ENCODE results near the gene E4F1. TPM values are rescaled to one million over a fixed set of nuclear protein-coding genes. Genes with fewer than 3 reads are reported as not detected.

Gene E4F1
- total and polyA plus RNA-seq, 2 donors (not counting 3 experiments of a cell fraction or from before 2014, with no cell fraction given), result 28.6 to 32.7 TPM

- peaks cover 6% of the 10 kb centered on the region for H3K4me1 ChIP-seq (ENCODE audit: control insufficient read depth, extremely low read depth, insufficient read depth, low read length)
- no peak overlapping the region for H3K4me3 ChIP-seq (replicated peaks in 1 of 3; ENCODE audit: insufficient read depth in 1 of 3, low read depth in 1 of 3, low read length in 3 of 3)
- H3K9ac ChIP-seq (replicated peaks; ENCODE audit: extremely low read depth, insufficient read depth, low read length), result no peak overlapping the region
- no peak for TF ChIP-seq FOS (IDR thresholded peaks at IDR 0.05; ENCODE audit: borderline replicate concordance, insufficient read depth, low read length)
- no peak for TF ChIP-seq JUN (IDR thresholded peaks at IDR 0.05; ENCODE audit: borderline replicate concordance, insufficient read depth, insufficient read length, low read depth)
- no peak for TF ChIP-seq GATA2 (IDR thresholded peaks at IDR 0.05; ENCODE audit: insufficient read depth, insufficient read length, low read depth, low read length)
- no peak for TF ChIP-seq EZH2 (IDR thresholded peaks at IDR 0.05; ENCODE audit: borderline replicate concordance, low read depth, low read length, severe bottlenecking)
- no peak for TF ChIP-seq MAX (IDR thresholded peaks at IDR 0.05; ENCODE audit: insufficient read depth, insufficient read length)
- TF ChIP-seq POLR2A (IDR thresholded peaks at IDR 0.05; ENCODE audit: low read depth, low read length), result no peak
- no peak for TF ChIP-seq MYC (IDR thresholded peaks at IDR 0.05; ENCODE audit: low read depth, low read length)
- no peak for TF ChIP-seq CTCF (IDR thresholded peaks at IDR 0.05; ENCODE audit: extremely low read depth in 1 of 2, insufficient read depth in 1 of 2, low read depth in 1 of 2, low read length in 2 of 2)
- no peak for TF ChIP-seq POLR2AphosphoS5 (IDR thresholded peaks at IDR 0.05; ENCODE audit: insufficient read depth, low read depth, low read length)
- dilution Hi-C loops (cut with MboI; ENCODE audit: extremely low pct_ligation_motif_present, low sequenced_read_pairs) (no loop called here), intact Hi-C loops (cut with micrococcal nuclease) (no loop called here)
- no peaks in the 10 kb centered on the region for H4K20me1 ChIP-seq (replicated peaks; ENCODE audit: control insufficient read depth, extremely low read depth, insufficient read depth, low read length)
- no peaks in the 10 kb centered on the region for H3K9me1 ChIP-seq (replicated peaks; ENCODE audit: control insufficient read depth, extremely low read depth, insufficient read depth, low read length)
- ChIA-PET POLR2A (no interaction called here), CTCF (no interaction called here)
- no peaks in the 10 kb centered on the region for H3K27me3 ChIP-seq (ENCODE audit: control insufficient read depth in 2 of 2, insufficient read depth in 2 of 2, low read length in 2 of 2)
- H3K36me3 ChIP-seq (ENCODE audit: control insufficient read depth in 2 of 2, extremely low read depth in 1 of 2, insufficient read depth in 2 of 2, low read length in 2 of 2), result peaks cover 9 to 39% of the 10 kb centered on the region in 2 experiments
- H3K9me3 ChIP-seq (replicated peaks; ENCODE audit: control insufficient read depth, insufficient read depth, low read length), result no peaks in the 10 kb centered on the region
- no TSS peak for BruUV-seq (replicated peaks)
- H3K27ac ChIP-seq (ENCODE audit: insufficient read depth, low read depth, low read length), result no peak overlapping the region
- no peak for DNase-seq (ENCODE audit: low read depth, low spot score)
- no peak overlapping the region for H3K4me2 ChIP-seq (ENCODE audit: insufficient read depth, low read length)
- no peak for FAIRE-seq
- peaks cover 31% of the 10 kb centered on the region for H3K79me2 ChIP-seq (ENCODE audit: control insufficient read depth, insufficient read depth, low read length)
- H2AFZ ChIP-seq (ENCODE audit: low read depth, low read length), result no peak overlapping the region
Measured at GRCh38 chr16:2229091-2229490, 5.7 kb downstream of the E4F1 start.

Measured in endothelial cell of umbilical vein (primary cell).